Muscle of leg (tissue), 11 donors: Measurements from ENCODE around the gene GJA3. TPM values are rescaled to one million over a fixed set of nuclear protein-coding genes. Genes with fewer than 3 reads are reported as not detected.

Experiments used
- DNase-seq: peaks from one replicate; pipeline ENCODE4 v3.0.0; 2013
- H3K27ac ChIP-seq: one replicate; pipeline ENCODE4 v1.5.1; 2013; ENCODE audit warnings: mild to moderate bottlenecking, low read length, control low read depth
- H3K27me3 ChIP-seq: one replicate; pipeline ENCODE4 v1.6.1; 2013; ENCODE audit warnings: low read length; ENCODE audit not compliant: control insufficient read depth, insufficient read depth
- H3K36me3 ChIP-seq: one replicate; pipeline ENCODE4 v1.6.1; 2013; ENCODE audit warnings: low read length; ENCODE audit not compliant: control insufficient read depth, insufficient read depth
- H3K4me1 ChIP-seq: one replicate; pipeline ENCODE4 v1.6.1; 2013; ENCODE audit warnings: low read length; ENCODE audit not compliant: control insufficient read depth, insufficient read depth
- H3K4me3 ChIP-seq: one replicate; pipeline ENCODE4 v1.5.1; 2013; ENCODE audit warnings: low read length, control low read depth
- H3K9me3 ChIP-seq: replicated peaks from 2 replicates; pipeline ENCODE4 v1.6.1; 2013; ENCODE audit warnings: low read depth, low read length; ENCODE audit not compliant: control insufficient read depth
- WGBS: methylation state at CpG from one replicate; pipeline ENCODE4 v1.1.5; 2013; ENCODE audit warnings: missing lambda C conversion rate; ENCODE audit not compliant: insufficient coverage; 5-methylcytosine and 5-hydroxymethylcytosine counted together
- polyA plus RNA-seq, 8 donors: library from polyadenylated mRNA; unstranded; fragments of 120-200 nt; gene quantifications; one replicate each; pipeline versions ENCODE4 v1.2.1 to v1.2.3, GENCODE V29; 2013; ENCODE audit warnings: inconsistent platforms in 1 of 8, low replicate concordance in 1 of 8; ENCODE audit not compliant: insufficient read length in 8 of 8, insufficient read depth in 1 of 8
- total RNA-seq: library from RNA; stranded (reverse); fragments of 120-200 nt; gene quantifications from one replicate; pipeline ENCODE4 v1.2.4, GENCODE V29; 2013

The GJA3 gene
- total and polyA plus RNA-seq, 9 donors = 1.2 to 2.7 (median 2.1) TPM

- H3K9me3 ChIP-seq = no peaks in the 10 kb centered on the region
- H3K27ac ChIP-seq = no peak overlapping the region
- H3K4me1 ChIP-seq = peaks cover 20% of the 10 kb centered on the region
- DNase-seq = no peak
- no peak overlapping the region for H3K4me3 ChIP-seq
- H3K27me3 ChIP-seq = peaks cover 46% of the 10 kb centered on the region
- no peaks in the 10 kb centered on the region for H3K36me3 ChIP-seq
- WGBS = 74% methylated on average over 16 of the region's 18 CpGs
Measured at GRCh38 chr13:20129076-20129475, 31.8 kb downstream of the GJA3 start.

- peak overlapping the region; percentile 61 for H3K4me3 ChIP-seq
- peak overlapping the region; percentile 82 for H3K27ac ChIP-seq
- peaks cover 20% of the 10 kb centered on the region for H3K4me1 ChIP-seq
- no peaks in the 10 kb centered on the region for H3K36me3 ChIP-seq
- no peaks in the 10 kb centered on the region for H3K9me3 ChIP-seq
- peaks cover 46% of the 10 kb centered on the region for H3K27me3 ChIP-seq
- peak; percentile 33 for DNase-seq
- WGBS = under 1% methylated on average over 22 of the region's 28 CpGs
Measured at GRCh38 chr13:20128459-20128931, 32.4 kb downstream of the GJA3 start.

GRCh38 chr13:20127562-20128458 is 33.0 kb downstream of the GJA3 start:
- under 1% methylated on average over 77 of the region's 82 CpGs for WGBS
- H3K4me1 ChIP-seq = peaks cover 20% of the 10 kb centered on the region
- DNase-seq = peak; percentile 77

GRCh38 chr13:20127262-20127561 is 33.6 kb downstream of the GJA3 start:
- H3K27me3 ChIP-seq = peaks cover 42% of the 10 kb centered on the region
- no peaks in the 10 kb centered on the region for H3K36me3 ChIP-seq
- H3K4me3 ChIP-seq = peak overlapping the region; percentile 61
- peaks cover 20% of the 10 kb centered on the region for H3K4me1 ChIP-seq
- 0% methylated on average over 2 of the region's 6 CpGs for WGBS
- peak overlapping the region; percentile 82 for H3K27ac ChIP-seq
- H3K9me3 ChIP-seq = no peaks in the 10 kb centered on the region
- no peak for DNase-seq

More at GRCh38 chr13:20127562-20128458, 33.0 kb downstream of the GJA3 start:
- Histone ChIP-seq H3K27me3 (peaks cover 43% of the 10 kb centered on the region), H3K36me3 (no peaks in the 10 kb centered on the region), H3K4me3 (peak overlapping the region; percentile 61), H3K9me3 (no peaks in the 10 kb centered on the region), H3K27ac (peak overlapping the region; percentile 82)

GRCh38 chr13:20126541-20127261 is 34.2 kb downstream of the GJA3 start:
- peaks cover 37% of the 10 kb centered on the region for H3K27me3 ChIP-seq
- peak overlapping the region; percentile 62 for H3K27ac ChIP-seq
- H3K4me1 ChIP-seq = peaks cover 20% of the 10 kb centered on the region
- 38% methylated on average over 6 of the region's 16 CpGs for WGBS
- H3K36me3 ChIP-seq = no peaks in the 10 kb centered on the region
- H3K4me3 ChIP-seq = no peak overlapping the region
- H3K9me3 ChIP-seq = no peaks in the 10 kb centered on the region
- DNase-seq = peak; percentile 49

- no peak for DNase-seq
- no peak overlapping the region for H3K4me3 ChIP-seq
- H3K36me3 ChIP-seq = no peaks in the 10 kb centered on the region
- peaks cover 31% of the 10 kb centered on the region for H3K27me3 ChIP-seq
- 69% methylated on average over 4 of the region's 4 CpGs for WGBS
- H3K9me3 ChIP-seq = no peaks in the 10 kb centered on the region
- H3K4me1 ChIP-seq = peaks cover 22% of the 10 kb centered on the region
- no peak overlapping the region for H3K27ac ChIP-seq
Measured at GRCh38 chr13:20125783-20126165, 35.1 kb downstream of the GJA3 start.

GRCh38 chr13:20125129-20125782 is 35.6 kb downstream of the GJA3 start:
- Histone ChIP-seq H3K27ac (no peak overlapping the region), H3K27me3 (peaks cover 31% of the 10 kb centered on the region), H3K4me3 (no peak overlapping the region), H3K36me3 (no peaks in the 10 kb centered on the region), H3K4me1 (peaks cover 24% of the 10 kb centered on the region), H3K9me3 (no peaks in the 10 kb centered on the region)
- DNase-seq = no peak
- 49% methylated on average over 2 of the region's 4 CpGs for WGBS

GRCh38 chr13:20124303-20124702 is 36.5 kb downstream of the GJA3 start:
- Histone ChIP-seq H3K9me3 (no peaks in the 10 kb centered on the region), H3K27me3 (peaks cover 28% of the 10 kb centered on the region), H3K27ac (no peak overlapping the region), H3K36me3 (no peaks in the 10 kb centered on the region), H3K4me3 (no peak overlapping the region), H3K4me1 (peaks cover 31% of the 10 kb centered on the region)
- DNase-seq = no peak
- no CpG with 5 or more reads among the region's 1 CpG for WGBS

GRCh38 chr13:20121159-20121525 is 39.7 kb downstream of the GJA3 start:
- Histone ChIP-seq H3K9me3 (no peaks in the 10 kb centered on the region), H3K27me3 (peaks cover 3% of the 10 kb centered on the region), H3K36me3 (no peaks in the 10 kb centered on the region), H3K27ac (peak overlapping the region; percentile 67), H3K4me3 (peak overlapping the region; percentile 40), H3K4me1 (peaks cover 22% of the 10 kb centered on the region)
- DNase-seq = no peak
- WGBS = no CpG with 5 or more reads among the region's 7 CpGs

- 100% methylated on average over 1 of the region's 3 CpGs for WGBS
Measured at GRCh38 chr13:20119960-20120359, 40.9 kb downstream of the GJA3 start.

More at GRCh38 chr13:20119960-20120359, 40.9 kb downstream of the GJA3 start:
- peaks cover 22% of the 10 kb centered on the region for H3K4me1 ChIP-seq
- H3K9me3 ChIP-seq = no peaks in the 10 kb centered on the region
- no peak for DNase-seq
- H3K27me3 ChIP-seq = peaks cover 3% of the 10 kb centered on the region
- H3K4me3 ChIP-seq = peak overlapping the region; percentile 40
- no peaks in the 10 kb centered on the region for H3K36me3 ChIP-seq
- peak overlapping the region; percentile 94 for H3K27ac ChIP-seq
